Activated CD4-positive, alpha-beta memory T cell treated with anti-CD3 and anti-CD28 coated beads, Interleukin-2, amount 10 ng/mL, durations not matched to agents 7 days and 5 days (primary cell): ENCODE measurements around the gene NACC2. TPM values are rescaled to one million over a fixed set of nuclear protein-coding genes. Genes with fewer than 3 reads are reported as not detected.

Experiments
- CTCF ChIA-PET: fragments of 350-600 bp; sonication (Branson Sonifier 250); formaldehyde crosslinking; loops from one replicate; lab custom pipeline; 2021; ENCODE audit warnings: antibody characterized with exemption, inconsistent platforms; lab: Charles Lee
- POLR2A ChIA-PET: fragments of 350-600 bp; sonication (Branson Sonifier 250); formaldehyde crosslinking; loops from one replicate; lab custom pipeline; 2021; ENCODE audit warnings: antibody characterized with exemption; lab: Charles Lee
- DNase-seq: peaks from one replicate; pipeline ENCODE4 v3.0.0-alpha.2; 2020
- H3K27ac Mint-ChIP-seq: one replicate; pipeline ENCODE4 v1.8.0; 2021; ENCODE audit warnings: mild to moderate bottlenecking, mixed read lengths
- H3K27me3 Mint-ChIP-seq: one replicate; pipeline ENCODE4 v1.8.0; 2021; ENCODE audit warnings: mixed read lengths
- H3K36me3 Mint-ChIP-seq: one replicate; pipeline ENCODE4 v1.8.0; 2021; ENCODE audit warnings: low read depth, mixed read lengths
- H3K4me1 Mint-ChIP-seq: one replicate; pipeline ENCODE4 v1.8.0; 2021; ENCODE audit warnings: mixed read lengths
- H3K4me3 Mint-ChIP-seq: one replicate; pipeline ENCODE4 v1.8.0; 2021; ENCODE audit warnings: mild to moderate bottlenecking, mixed read lengths
- H3K9me3 Mint-ChIP-seq: one replicate; pipeline ENCODE4 v1.8.0; 2021; ENCODE audit warnings: mixed read lengths
- total RNA-seq, 2 experiments: library from RNA; stranded (reverse); gene quantifications; one replicate each; pipeline ENCODE4 v1.2.3, GENCODE V29; 2021

The NACC2 gene
- total RNA-seq, 2 experiments from 2014 or later, result 8.1 to 8.7 TPM

- ChIA-PET POLR2A (no interaction called here), CTCF (no interaction called here)
- Mint-ChIP-seq H3K27me3 (no peaks in the 10 kb centered on the region), H3K27ac (no peak overlapping the region), H3K9me3 (no peaks in the 10 kb centered on the region), H3K36me3 (no peaks in the 10 kb centered on the region), H3K4me3 (no peak overlapping the region), H3K4me1 (no peaks in the 10 kb centered on the region)
- DNase-seq, result no peak
Measured at GRCh38 chr9:136057236-136058081, 37.6 kb downstream of the NACC2 start.

- ChIA-PET POLR2A (no interaction called here), CTCF (no interaction called here)
- peaks cover 3% of the 10 kb centered on the region for H3K4me1 Mint-ChIP-seq
- DNase-seq, result no peak
- H3K27ac Mint-ChIP-seq, result no peak overlapping the region
- H3K9me3 Mint-ChIP-seq, result no peaks in the 10 kb centered on the region
- no peaks in the 10 kb centered on the region for H3K36me3 Mint-ChIP-seq
- H3K27me3 Mint-ChIP-seq, result peaks cover 4% of the 10 kb centered on the region
- no peak overlapping the region for H3K4me3 Mint-ChIP-seq
Measured at GRCh38 chr9:136056546-136057235, 38.4 kb downstream of the NACC2 start.

- no peak overlapping the region for H3K4me3 Mint-ChIP-seq
- H3K9me3 Mint-ChIP-seq, result no peaks in the 10 kb centered on the region
- ChIA-PET CTCF (no interaction called here), POLR2A (no interaction called here)
- no peaks in the 10 kb centered on the region for H3K36me3 Mint-ChIP-seq
- H3K27me3 Mint-ChIP-seq, result peaks cover 4% of the 10 kb centered on the region
- H3K27ac Mint-ChIP-seq, result no peak overlapping the region
- DNase-seq, result no peak
- peaks cover 3% of the 10 kb centered on the region for H3K4me1 Mint-ChIP-seq
Measured at GRCh38 chr9:136055715-136056545, 39.2 kb downstream of the NACC2 start.

GRCh38 chr9:136054798-136055714 is 40.0 kb downstream of the NACC2 start:
- Mint-ChIP-seq H3K9me3 (no peaks in the 10 kb centered on the region), H3K27me3 (peaks cover 4% of the 10 kb centered on the region), H3K27ac (no peak overlapping the region), H3K36me3 (no peaks in the 10 kb centered on the region), H3K4me3 (no peak overlapping the region), H3K4me1 (peaks cover 3% of the 10 kb centered on the region)
- CTCF ChIA-PET, result no interaction called here
- POLR2A ChIA-PET, result no interaction called here
- DNase-seq, result no peak

GRCh38 chr9:136054146-136054545 is 40.9 kb downstream of the NACC2 start:
- Mint-ChIP-seq H3K27me3 (peaks cover 4% of the 10 kb centered on the region), H3K4me3 (no peak overlapping the region), H3K9me3 (no peaks in the 10 kb centered on the region), H3K36me3 (no peaks in the 10 kb centered on the region), H3K27ac (no peak overlapping the region), H3K4me1 (peaks cover 3% of the 10 kb centered on the region)
- DNase-seq, result no peak
- ChIA-PET CTCF (no interaction called here), POLR2A (no interaction called here)

GRCh38 chr9:136053757-136054142 is 41.3 kb downstream of the NACC2 start:
- POLR2A ChIA-PET, result no interaction called here
- Mint-ChIP-seq H3K4me3 (no peak overlapping the region), H3K36me3 (no peaks in the 10 kb centered on the region), H3K4me1 (peaks cover 3% of the 10 kb centered on the region), H3K27ac (no peak overlapping the region), H3K27me3 (peaks cover 4% of the 10 kb centered on the region), H3K9me3 (no peaks in the 10 kb centered on the region)
- CTCF ChIA-PET, result no interaction called here
- no peak for DNase-seq

GRCh38 chr9:136052991-136053756 is 41.9 kb downstream of the NACC2 start:
- H3K9me3 Mint-ChIP-seq, result no peaks in the 10 kb centered on the region
- no peak overlapping the region for H3K4me3 Mint-ChIP-seq
- peaks cover 3% of the 10 kb centered on the region for H3K4me1 Mint-ChIP-seq

GRCh38 chr9:136052472-136052880 is 42.6 kb downstream of the NACC2 start:
- ChIA-PET CTCF (no interaction called here), POLR2A (no interaction called here)
- Mint-ChIP-seq H3K4me1 (peaks cover 3% of the 10 kb centered on the region), H3K4me3 (no peak overlapping the region), H3K27me3 (peaks cover 4% of the 10 kb centered on the region), H3K36me3 (no peaks in the 10 kb centered on the region), H3K27ac (no peak overlapping the region), H3K9me3 (no peaks in the 10 kb centered on the region)
- no peak for DNase-seq

More at GRCh38 chr9:136052991-136053756, 41.9 kb downstream of the NACC2 start:
- H3K27me3 Mint-ChIP-seq, result peaks cover 4% of the 10 kb centered on the region
- H3K27ac Mint-ChIP-seq, result no peak overlapping the region
- ChIA-PET POLR2A (no interaction called here), CTCF (no interaction called here)
- H3K36me3 Mint-ChIP-seq, result no peaks in the 10 kb centered on the region
- DNase-seq, result no peak

- DNase-seq, result no peak
- Mint-ChIP-seq H3K9me3 (no peaks in the 10 kb centered on the region), H3K4me1 (peaks cover 3% of the 10 kb centered on the region), H3K27me3 (peaks cover 4% of the 10 kb centered on the region), H3K4me3 (no peak overlapping the region), H3K36me3 (no peaks in the 10 kb centered on the region), H3K27ac (no peak overlapping the region)
- ChIA-PET POLR2A (no interaction called here), CTCF (no interaction called here)
Measured at GRCh38 chr9:136051837-136052471, 43.1 kb downstream of the NACC2 start.

GRCh38 chr9:136051453-136051836 is 43.6 kb downstream of the NACC2 start:
- ChIA-PET POLR2A (no interaction called here), CTCF (no interaction called here)
- no peak overlapping the region for H3K4me3 Mint-ChIP-seq

GRCh38 chr9:136050701-136051452 is 44.2 kb downstream of the NACC2 start:
- DNase-seq, result no peak
- Mint-ChIP-seq H3K36me3 (no peaks in the 10 kb centered on the region), H3K9me3 (no peaks in the 10 kb centered on the region), H3K4me3 (no peak overlapping the region), H3K27ac (no peak overlapping the region), H3K4me1 (peaks cover 4% of the 10 kb centered on the region), H3K27me3 (peaks cover 4% of the 10 kb centered on the region)
- POLR2A ChIA-PET, result no interaction called here
- CTCF ChIA-PET, result no interaction called here

More at GRCh38 chr9:136051453-136051836, 43.6 kb downstream of the NACC2 start:
- Mint-ChIP-seq H3K27ac (no peak overlapping the region), H3K4me1 (peaks cover 4% of the 10 kb centered on the region), H3K27me3 (peaks cover 4% of the 10 kb centered on the region), H3K9me3 (no peaks in the 10 kb centered on the region), H3K36me3 (no peaks in the 10 kb centered on the region)
- DNase-seq, result no peak
